Stimulated activated CD8-positive, alpha-beta memory T cell treated with anti-CD3 and anti-CD28 coated beads, Interleukin-15, amount 100 ng/mL, for 4 hours (primary cell): ENCODE data around the gene SELENOM.
A peak's percentile ranks its signal among the peaks of the same experiment; 100 is the strongest.

Source experiments
- DNase-seq, 2 donors: peaks; one replicate each; pipeline ENCODE4 v3.0.0-alpha.2; 2020; ENCODE audit warnings: low read depth in 2 of 2

SELENOM gene

DNA sequence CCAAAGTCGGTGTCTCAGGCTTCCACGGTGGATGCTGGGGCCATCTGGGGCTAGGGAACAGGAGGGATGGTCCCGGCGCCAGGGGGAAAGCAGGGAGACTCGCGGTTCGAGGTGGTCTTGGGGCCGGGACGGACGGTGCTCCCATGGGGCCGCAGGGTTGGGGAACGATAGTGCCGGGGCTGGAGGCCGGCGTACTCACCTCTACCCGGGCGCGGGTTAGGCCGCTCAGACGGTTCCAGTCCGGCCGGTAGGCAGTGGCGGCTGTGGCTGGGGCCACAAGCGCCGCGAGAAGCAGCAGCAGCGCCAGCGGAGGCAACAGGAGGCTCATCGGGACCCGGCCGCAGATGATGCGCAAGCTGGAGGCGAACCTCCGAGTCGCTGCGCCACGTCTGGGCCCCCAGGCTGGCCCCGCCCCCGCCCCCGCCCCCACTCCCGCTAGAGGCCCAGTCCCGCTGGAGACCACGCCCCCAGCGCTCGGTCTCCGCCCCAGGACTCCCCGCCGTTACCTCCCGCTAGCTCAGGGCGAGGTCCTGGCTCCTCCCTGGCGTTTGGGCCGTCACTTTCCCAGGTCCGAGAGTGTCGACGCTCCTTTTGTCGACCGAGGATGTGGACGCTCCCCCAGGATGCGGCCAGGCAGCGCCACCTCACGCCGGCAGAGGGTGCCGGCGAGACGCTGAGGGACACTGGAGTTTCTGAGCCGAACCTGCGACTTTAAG lies at the start of gene SELENOM:
SELENOM (minus strand) TSS at position 391 of the 716 bp plus-strand sequence; CDS start at position 328, 63 bp downstream.
- peak; percentile 67 to 70 for DNase-seq

DNA sequence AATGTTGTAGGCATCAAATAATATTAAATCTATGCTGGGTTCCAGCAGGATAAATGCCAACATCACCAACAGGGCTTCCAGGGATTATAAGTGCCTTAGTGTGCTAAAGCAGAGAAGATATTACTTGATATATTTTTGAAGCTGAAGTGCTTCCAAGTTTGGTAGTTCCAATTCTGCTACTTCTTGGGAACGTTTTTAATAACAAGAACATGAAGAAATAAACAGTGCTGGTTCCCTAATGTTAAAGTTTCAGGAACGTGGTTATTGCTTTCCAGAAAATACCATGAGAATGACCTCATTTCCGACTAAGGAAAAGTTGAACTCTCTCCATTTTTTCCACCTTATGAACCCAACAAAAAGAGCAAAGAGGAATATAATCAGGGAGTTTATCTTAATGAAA lies 48.1 kb upstream of the SELENOM start:
- no peak for DNase-seq

DNA sequence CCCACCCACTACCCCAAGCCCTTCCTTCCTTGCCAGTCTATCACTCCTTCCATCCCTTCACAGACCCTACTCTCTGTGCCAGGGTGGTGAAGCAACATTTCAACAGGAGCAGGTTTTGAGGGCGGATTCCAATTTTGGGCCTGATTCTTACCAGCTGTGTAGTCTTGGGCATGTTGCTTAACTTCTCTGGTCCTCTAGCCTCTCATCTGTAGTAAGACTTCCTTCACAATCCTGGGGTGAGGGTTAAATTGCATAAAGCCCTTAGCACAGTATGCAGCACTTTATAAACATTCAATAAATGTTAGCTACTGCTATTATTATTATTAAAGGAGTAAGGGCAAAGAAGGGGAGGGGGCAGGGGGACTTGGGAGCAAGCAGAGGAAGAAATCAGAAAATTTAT lies 47.6 kb upstream of the SELENOM start:
- DNase-seq, result no peak

DNA sequence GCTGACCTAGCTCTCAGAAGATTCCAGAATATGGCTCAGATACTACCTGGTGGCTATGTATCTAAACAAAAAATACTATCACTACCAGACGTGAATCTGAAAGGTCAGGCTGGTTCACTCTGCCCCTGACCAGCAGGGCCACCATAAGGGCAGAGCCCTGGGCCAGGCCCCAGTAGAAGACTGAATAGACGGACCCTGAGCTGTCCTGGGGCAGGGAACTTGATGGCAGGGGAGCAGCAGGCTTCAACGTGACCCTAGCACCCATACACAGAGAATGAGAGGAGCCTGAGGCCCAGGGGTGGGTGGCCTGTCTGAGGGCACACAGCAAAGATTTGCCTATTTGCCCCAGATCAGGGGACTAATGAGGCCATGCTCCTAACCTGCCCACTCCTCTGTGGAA lies 46.0 kb upstream of the SELENOM start:
- no peak for DNase-seq

- no peak for DNase-seq
Observed at GRCh38 chr22:31151872-31152271, 44.5 kb upstream of the SELENOM start.

- DNase-seq, result no peak
Observed at GRCh38 chr22:31150615-31151014, 43.2 kb upstream of the SELENOM start.

GRCh38 chr22:31148953-31149627 lies 41.7 kb upstream of the SELENOM start:
- no peak for DNase-seq

DNA sequence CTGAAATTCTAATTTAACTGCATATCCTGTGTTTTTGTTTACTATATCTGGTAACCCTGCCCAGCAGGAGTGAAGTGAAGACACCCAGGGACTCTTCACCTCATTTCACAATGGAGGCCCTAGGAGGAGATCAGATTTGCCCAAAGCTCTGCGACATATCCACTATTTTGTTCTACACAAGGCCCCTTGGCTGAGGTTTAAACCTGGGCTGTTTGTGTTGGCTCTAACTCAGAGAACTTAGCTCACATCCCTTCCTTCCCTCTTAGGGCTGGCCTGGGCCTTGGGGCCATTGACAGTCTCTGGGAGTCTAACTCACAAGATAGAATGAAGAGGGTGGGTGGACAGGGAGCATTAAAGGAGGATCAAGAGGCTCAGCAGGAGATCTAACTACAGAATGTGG lies 41.1 kb upstream of the SELENOM start:
- DNase-seq, result no peak

GRCh38 chr22:31144223-31144622 lies 36.9 kb upstream of the SELENOM start:
- no peak for DNase-seq

- no peak for DNase-seq
Observed at GRCh38 chr22:31143537-31143936, 36.2 kb upstream of the SELENOM start.

GRCh38 chr22:31143038-31143437 lies 35.7 kb upstream of the SELENOM start:
- DNase-seq, result no peak

- no peak for DNase-seq
Observed at GRCh38 chr22:31142285-31142684, 34.9 kb upstream of the SELENOM start.

DNA sequence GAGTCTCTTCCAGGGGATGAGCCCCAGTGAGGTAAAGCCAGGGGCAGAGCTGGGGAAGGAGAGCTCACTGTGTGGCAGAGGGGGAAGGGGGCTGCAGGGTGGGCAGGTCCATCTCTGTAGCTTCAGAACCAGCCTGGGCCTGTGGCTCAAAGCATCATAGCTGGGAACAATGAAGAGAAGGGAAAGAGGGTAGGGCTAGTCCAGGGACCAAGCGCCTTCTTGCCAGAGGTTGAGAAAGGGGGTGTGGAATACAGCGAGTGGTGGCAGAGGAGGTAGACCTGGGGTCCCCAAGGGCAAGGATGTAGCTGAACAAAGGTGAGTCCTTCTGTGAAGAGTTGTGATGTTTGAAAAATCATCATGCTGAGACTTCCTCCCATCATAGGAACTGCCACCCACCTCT lies 34.2 kb upstream of the SELENOM start:
- no peak for DNase-seq

GRCh38 chr22:31140746-31141145 lies 33.4 kb upstream of the SELENOM start:
- DNase-seq, result no peak

DNA sequence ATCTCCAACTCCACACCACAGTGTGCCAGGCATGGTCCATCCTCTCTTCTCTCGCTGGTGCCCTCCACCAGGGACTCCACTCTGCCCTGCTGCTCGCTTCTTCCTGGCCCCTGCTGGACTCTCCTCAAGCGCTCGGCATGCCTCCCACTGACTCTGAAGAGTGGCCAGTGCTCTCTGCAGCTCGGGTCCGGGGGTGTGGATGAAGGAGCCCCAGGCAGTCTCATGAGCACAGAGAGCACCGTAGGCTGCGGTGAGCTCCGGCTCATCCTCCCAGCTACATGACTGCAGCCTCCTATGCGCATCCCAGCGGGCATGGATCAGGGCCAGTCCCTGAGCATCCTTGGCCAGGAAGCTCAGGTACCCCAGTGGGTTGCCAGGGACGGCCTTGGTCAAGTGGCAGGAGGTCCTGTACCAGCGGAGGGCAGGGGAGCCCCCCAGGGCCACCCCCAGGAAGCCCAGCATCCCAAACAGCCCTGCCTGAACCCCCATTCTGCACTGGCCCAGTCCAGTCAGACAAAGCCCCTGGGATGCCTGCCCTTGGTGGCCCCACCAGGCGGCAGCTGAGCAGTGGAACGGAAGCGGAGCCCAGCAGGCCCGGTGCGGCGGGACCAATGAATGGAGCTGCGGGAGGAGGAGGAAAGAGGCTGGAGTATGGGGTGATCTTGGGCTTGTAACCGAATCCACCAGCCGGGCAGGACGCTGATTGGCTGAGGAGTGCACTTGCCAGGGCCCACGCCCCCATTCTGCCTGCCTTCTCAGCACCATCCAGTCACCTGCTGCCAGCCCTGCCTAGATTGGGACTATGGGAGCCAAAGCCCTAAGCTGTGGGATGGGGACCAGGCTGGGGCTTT lies 32.7 kb upstream of the SELENOM start, which contains the start of gene PLA2G3:
PLA2G3 (minus strand) TSS at position 643 of the 851 bp plus-strand sequence; CDS start at position 489, 154 bp downstream.
- DNase-seq, result no peak

GRCh38 chr22:31139066-31139465 lies 31.7 kb upstream of the SELENOM start:
- no peak for DNase-seq

GRCh38 chr22:31138126-31138525 lies 30.8 kb upstream of the SELENOM start:
- no peak for DNase-seq

GRCh38 chr22:31137721-31138120 lies 30.4 kb upstream of the SELENOM start:
- DNase-seq, result no peak

DNA sequence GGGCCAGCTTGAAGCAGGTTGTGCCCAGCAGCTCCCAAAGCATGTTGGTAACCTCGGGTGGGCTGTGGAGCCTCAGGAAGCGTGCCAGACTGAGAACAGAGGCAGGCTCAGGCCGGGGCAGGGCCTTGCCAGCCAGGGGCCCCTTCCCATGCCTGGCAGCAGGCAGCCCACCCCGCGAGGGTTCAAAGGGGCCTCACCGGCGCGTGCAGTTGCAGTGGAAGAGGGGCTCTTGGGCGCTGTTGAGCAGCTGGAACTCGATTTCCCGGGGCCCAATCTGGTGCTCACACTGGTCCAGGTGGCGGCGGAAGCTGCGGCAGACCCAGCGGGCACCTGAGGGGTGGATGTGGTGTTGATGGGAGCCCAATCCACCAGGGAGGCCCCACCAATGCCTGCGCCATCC lies 29.3 kb upstream of the SELENOM start:
- no peak for DNase-seq

DNA sequence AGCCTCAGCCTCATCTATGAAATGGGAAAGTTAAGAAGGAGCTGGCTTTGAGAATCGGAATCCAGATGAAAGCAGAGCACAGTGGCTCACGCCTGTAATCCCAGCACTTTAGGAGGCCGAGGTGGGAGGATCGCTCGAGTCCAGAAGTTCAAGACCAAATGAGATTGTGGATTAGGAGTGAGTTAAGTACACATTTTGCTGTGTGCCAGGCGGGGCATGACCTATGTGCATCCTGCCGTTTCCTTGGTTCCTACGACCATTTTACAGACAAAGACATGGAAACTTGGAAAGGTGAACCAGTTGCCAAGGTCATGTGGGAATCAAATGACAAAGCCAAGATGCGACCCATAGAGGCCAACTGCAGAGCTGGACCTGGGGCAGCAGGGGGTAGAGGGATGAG lies 28.8 kb upstream of the SELENOM start:
- DNase-seq, result no peak

GRCh38 chr22:31135706-31136105 lies 28.3 kb upstream of the SELENOM start:
- no peak for DNase-seq

DNA sequence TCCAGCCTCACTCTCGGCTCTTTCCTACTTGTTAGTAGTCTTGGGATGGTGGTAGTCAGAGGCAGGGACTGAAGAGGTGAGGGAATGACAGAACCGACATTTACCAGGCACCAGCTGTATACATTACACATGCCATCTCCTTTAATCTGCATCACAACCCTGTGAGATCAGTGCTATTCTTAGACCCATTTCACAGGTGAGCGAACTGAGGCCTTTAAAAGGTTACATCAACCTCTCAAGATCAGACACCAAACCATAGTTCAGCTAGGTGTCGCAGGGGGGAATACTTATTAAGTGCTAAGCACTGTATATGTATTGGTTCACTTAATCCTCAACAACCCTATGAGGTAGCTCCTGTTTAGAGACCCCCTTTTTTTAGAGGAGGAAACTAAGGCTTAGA lies 27.3 kb upstream of the SELENOM start:
- DNase-seq, result no peak
